Measurements from ENCODE around the gene HDC.

Gene HDC

DNA sequence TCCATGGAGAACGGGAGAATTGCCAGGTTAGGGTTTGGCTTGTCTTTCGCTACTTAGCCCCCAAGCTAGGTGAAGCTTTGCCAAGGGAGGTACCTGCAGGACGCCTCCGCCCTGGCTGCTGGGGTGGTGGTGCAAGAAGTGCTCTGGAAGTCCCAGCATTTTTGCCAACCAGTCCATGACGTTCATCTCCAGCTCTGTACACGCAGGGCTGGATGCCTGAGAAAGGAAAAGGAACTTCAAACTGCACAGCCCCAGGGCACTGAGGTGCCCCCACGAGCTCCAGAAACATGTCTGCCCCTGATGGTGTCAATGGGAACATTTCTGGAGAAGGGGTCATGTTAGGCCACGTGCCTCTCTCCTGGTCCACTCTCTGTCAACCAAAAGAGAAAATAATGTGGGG, 8.2 kb downstream of the HDC start:
- no peak for DNase-seq (ENCODE audit: low read depth)
- no peak overlapping the region for H3K4me3 ChIP-seq (ENCODE audit: low read length)
- TF ChIP-seq, protein P1, sequence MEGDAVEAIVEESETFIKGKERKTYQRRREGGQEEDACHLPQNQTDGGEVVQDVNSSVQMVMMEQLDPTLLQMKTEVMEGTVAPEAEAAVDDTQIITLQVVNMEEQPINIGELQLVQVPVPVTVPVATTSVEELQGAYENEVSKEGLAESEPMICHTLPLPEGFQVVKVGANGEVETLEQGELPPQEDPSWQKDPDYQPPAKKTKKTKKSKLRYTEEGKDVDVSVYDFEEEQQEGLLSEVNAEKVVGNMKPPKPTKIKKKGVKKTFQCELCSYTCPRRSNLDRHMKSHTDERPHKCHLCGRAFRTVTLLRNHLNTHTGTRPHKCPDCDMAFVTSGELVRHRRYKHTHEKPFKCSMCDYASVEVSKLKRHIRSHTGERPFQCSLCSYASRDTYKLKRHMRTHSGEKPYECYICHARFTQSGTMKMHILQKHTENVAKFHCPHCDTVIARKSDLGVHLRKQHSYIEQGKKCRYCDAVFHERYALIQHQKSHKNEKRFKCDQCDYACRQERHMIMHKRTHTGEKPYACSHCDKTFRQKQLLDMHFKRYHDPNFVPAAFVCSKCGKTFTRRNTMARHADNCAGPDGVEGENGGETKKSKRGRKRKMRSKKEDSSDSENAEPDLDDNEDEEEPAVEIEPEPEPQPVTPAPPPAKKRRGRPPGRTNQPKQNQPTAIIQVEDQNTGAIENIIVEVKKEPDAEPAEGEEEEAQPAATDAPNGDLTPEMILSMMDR (conservative IDR thresholded peaks at IDR 0.05; ENCODE audit: low read length) = no peak

DNA sequence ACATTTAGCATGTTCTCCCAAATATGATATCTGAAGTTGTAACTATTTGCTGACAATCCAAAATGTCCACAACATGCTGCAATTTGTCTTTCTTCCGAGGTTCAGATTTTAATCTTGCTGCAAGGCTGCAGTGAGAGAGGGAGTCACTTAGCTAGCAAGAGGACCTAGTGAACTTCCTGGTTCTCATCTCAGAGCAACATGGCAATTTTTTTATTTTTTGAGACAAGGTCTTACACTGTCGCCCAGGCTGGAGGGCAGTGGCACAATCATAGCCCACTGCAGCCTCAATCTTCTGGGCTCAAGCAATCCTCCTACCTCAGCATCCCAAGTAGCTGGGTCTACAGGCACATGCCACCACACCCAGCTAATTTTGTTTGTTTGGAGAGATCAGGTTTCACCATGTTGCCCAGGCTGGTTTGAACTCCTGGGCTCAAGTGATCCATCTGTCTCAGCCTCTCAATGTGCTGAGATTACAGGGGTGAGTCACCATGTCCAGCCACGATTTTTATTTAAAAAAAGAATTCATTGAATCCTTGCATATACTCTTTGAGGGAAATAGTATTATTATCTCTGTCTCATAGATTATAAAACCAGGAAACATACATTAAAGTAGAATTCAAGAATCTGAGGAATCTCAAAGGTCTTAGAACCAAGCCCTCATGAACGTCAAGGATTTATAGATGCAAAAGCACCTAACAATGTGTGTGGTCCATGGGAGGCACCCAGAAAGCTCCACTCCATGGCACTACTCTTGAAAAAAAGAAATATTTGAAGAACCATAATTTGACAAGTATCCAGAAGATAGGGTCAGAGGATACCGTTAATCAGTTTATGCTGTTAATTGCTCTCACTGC, 9.1 kb downstream of the HDC start:
- no peak overlapping the region for H3K4me3 ChIP-seq (ENCODE audit: low read length)
- peak; percentile 14 for DNase-seq (ENCODE audit: low read depth)
- TF ChIP-seq, protein P1 (conservative IDR thresholded peaks at IDR 0.05; ENCODE audit: low read length) = no peak

DNA sequence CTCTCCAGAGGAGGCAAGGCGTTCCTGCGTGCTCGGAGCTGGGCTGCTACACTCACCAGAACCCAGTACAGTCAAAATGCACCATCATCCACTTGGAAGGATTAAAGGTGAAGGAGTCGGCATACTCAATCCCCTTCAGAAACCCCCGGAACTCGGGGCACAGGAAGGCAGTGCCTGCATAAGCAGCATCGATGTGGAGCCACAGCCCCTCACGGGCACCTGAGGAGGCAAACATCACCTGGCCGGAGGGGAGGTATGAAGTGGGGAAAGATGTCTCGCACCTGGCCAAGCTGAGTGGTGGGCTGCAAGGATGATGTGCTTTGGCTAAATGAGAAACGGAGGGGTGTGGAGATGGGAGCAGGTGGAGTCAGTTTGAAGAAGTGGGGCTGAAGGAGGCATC, 13.0 kb downstream of the HDC start:
- DNase-seq (ENCODE audit: low read depth) = no peak
- TF ChIP-seq, protein P1 (conservative IDR thresholded peaks at IDR 0.05; ENCODE audit: low read length) = no peak
- no peak overlapping the region for H3K4me3 ChIP-seq (ENCODE audit: low read length)

DNA sequence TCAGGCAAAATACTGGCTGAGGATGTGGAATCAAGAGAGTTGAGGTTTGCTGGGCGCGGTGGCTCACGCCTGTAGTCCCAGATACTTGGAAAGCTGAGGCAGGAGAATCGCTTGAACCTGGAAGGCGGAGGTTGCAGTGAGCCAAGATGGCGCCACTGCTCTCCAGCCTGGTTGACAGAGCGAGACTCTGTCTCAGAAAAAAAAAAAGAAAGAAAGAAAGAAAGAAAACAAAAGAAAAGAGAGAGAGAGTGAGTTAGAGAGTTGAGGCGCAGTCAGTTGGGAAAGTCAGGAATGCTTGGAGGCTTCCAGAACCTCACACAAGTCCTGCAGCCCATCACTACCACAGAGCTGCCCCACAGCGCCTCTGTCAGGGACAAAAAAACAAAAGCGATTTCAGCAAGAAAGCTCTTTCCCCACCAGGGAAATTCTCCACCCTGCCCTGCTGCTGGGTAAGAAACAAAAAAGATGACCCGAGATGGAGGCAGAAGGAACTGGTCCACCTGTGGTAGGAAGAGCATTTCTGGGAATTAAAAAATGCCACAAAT, 13.8 kb downstream of the HDC start:
- TF ChIP-seq, protein P1 (conservative IDR thresholded peaks at IDR 0.05; ENCODE audit: low read length) = no peak
- H3K4me3 ChIP-seq (ENCODE audit: low read length) = no peak overlapping the region
- no peak for DNase-seq (ENCODE audit: low read depth)

DNA sequence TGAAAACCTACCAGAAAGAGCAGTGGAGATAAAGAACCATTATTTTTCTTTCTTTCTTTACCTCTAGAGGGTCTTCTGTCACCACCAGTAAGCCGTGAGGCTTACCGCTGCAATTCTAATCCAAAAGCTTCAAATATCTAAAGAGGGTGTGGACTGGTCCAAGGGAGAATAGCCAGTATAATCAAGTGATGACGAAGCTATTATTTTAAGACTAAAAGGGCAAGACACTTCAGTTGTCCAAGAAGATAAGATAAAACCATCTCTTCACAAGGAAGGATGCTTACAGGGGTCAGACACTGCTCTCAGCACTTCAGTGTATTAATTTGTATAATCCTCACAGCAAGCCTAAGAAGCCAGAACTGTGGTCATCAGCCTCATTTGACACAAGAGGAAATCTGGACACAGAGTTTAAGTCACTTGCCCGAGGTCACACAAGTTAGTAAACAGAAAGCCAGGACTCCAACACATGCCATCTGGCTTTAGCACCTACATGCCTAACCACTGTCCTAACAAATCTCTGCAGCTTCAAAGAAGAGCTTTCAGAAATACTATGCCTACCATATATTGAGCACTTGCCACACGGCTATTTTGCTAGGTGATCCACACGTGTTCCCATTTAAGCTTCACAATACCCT, 14.6 kb downstream of the HDC start:
- TF ChIP-seq, protein P1 (conservative IDR thresholded peaks at IDR 0.05; ENCODE audit: low read length) = no peak
- DNase-seq (ENCODE audit: low read depth) = no peak
- no peak overlapping the region for H3K4me3 ChIP-seq (ENCODE audit: low read length)

DNA sequence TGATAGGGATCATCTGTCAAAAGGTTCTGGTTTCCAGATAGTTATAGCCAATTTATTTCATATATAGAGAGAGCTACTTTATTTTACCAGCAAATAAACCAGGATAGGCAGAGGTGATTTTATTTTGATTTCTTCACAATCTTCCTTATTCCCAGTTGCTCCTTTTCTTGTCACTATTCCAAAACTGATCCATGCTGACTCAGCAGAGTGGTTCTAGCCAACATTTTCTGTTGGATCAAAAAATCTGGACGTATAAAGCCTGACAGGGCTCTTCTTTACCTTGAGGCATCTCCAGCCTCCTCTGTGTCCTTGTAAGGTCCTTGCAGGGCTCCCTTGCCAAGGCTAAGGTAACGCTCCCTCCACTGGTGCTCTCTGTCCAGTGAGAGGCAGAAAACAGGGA, 15.8 kb downstream of the HDC start:
- H3K4me3 ChIP-seq (ENCODE audit: low read length) = no peak overlapping the region
- DNase-seq (ENCODE audit: low read depth) = no peak
- TF ChIP-seq, protein P1 (conservative IDR thresholded peaks at IDR 0.05; ENCODE audit: low read length) = no peak
